Stimulated activated CD8-positive, alpha-beta memory T cell treated with anti-CD3 and anti-CD28 coated beads, Interleukin-4, amount 100 ng/mL, for 1 hour (primary cell): ENCODE data around the gene DFFB.

Experiments
- DNase-seq, 2 donors: peaks; one replicate each; pipeline ENCODE4 v3.0.0-alpha.2; 2020; ENCODE audit warnings: low read depth in 2 of 2, low spot score in 1 of 2

The DFFB gene

GRCh38 chr1:3872546-3872945, 15.3 kb downstream of the DFFB start:
- no peak for DNase-seq

GRCh38 chr1:3874736-3875135, 17.5 kb downstream of the DFFB start:
- DNase-seq = no peak

GRCh38 chr1:3876716-3877115, 19.4 kb downstream of the DFFB start:
- no peak for DNase-seq

GRCh38 chr1:3879099-3879498, 21.8 kb downstream of the DFFB start:
- no peak for DNase-seq

GRCh38 chr1:3879787-3880428, 22.6 kb downstream of the DFFB start:
- DNase-seq = no peak

- no peak for DNase-seq
These were observed 23.3 kb downstream of the DFFB start for GRCh38 chr1:3880429-3881192.

GRCh38 chr1:3881193-3881480, 23.9 kb downstream of the DFFB start:
- no peak for DNase-seq

GRCh38 chr1:3883194-3883925, 26.1 kb downstream of the DFFB start:
- DNase-seq = no peak

- DNase-seq = no peak
These were observed 27.7 kb downstream of the DFFB start for GRCh38 chr1:3884966-3885365.

GRCh38 chr1:3885611-3886010, 28.3 kb downstream of the DFFB start:
- DNase-seq = no peak

GRCh38 chr1:3886106-3886670, 28.9 kb downstream of the DFFB start:
- DNase-seq = no peak

- DNase-seq = no peak
These were observed 29.4 kb downstream of the DFFB start for GRCh38 chr1:3886691-3887090.

- no peak for DNase-seq
These were observed 31.0 kb downstream of the DFFB start for GRCh38 chr1:3888301-3888700.

- DNase-seq = no peak
These were observed 32.7 kb downstream of the DFFB start for GRCh38 chr1:3889936-3890335.

- no peak for DNase-seq
These were observed 33.4 kb downstream of the DFFB start for GRCh38 chr1:3890389-3891328.

GRCh38 chr1:3891329-3891865, 34.1 kb downstream of the DFFB start:
- DNase-seq = no peak

- DNase-seq = no peak
These were observed 35.5 kb downstream of the DFFB start for GRCh38 chr1:3892748-3893147.

- no peak for DNase-seq
These were observed 35.9 kb downstream of the DFFB start for GRCh38 chr1:3893190-3893589.

- no peak for DNase-seq
These were observed 37.5 kb downstream of the DFFB start for GRCh38 chr1:3894626-3895278.

GRCh38 chr1:3895279-3895950, 38.1 kb downstream of the DFFB start:
- no peak for DNase-seq
